HG02840 (cell line): Measurements from ENCODE around the gene ATXN2.

ENCODE experiments used
- ATAC-seq: cut with Tn5 transposase; IDR thresholded peaks from one replicate; pipeline ENCODE4 v1.9.1; 2021; ENCODE audit warnings: mild to moderate bottlenecking, moderate library complexity, moderate number of reproducible peaks; ENCODE audit not compliant: unreplicated experiment, low FRiP score

Gene ATXN2

DNA sequence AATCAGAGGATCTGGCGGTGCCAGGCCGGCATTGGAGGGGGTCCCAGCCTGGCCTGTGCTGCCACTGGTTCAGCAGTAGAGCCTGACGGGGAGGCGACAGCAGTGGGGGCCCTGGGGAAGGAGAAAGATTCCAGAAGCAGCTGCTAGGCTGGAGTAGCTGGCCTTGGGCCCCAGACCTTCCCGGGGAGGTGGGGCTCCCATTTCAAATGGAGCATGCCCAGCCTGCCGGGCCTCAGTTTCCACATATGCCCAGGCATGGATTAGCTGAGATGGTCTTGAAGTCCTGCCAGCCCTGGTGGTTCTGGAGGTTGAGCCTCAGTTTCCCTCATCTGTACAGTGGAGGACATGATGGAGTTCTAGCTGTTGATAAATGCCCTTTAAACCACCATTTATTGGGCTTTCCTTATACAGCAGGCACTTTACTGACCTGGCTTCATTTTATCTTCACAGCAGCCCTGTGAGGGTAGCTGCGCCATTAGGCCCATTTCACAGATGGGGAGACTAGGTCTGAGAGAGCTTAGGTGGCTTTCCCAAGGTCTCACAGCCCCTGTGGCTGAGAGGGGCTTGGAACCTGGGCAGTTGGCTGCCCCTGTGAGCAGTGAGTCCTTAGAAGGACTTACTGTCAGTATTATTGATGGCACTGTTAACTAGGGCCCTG lies 171.6 kb downstream of the ATXN2 start:
- ATAC-seq = no peak

DNA sequence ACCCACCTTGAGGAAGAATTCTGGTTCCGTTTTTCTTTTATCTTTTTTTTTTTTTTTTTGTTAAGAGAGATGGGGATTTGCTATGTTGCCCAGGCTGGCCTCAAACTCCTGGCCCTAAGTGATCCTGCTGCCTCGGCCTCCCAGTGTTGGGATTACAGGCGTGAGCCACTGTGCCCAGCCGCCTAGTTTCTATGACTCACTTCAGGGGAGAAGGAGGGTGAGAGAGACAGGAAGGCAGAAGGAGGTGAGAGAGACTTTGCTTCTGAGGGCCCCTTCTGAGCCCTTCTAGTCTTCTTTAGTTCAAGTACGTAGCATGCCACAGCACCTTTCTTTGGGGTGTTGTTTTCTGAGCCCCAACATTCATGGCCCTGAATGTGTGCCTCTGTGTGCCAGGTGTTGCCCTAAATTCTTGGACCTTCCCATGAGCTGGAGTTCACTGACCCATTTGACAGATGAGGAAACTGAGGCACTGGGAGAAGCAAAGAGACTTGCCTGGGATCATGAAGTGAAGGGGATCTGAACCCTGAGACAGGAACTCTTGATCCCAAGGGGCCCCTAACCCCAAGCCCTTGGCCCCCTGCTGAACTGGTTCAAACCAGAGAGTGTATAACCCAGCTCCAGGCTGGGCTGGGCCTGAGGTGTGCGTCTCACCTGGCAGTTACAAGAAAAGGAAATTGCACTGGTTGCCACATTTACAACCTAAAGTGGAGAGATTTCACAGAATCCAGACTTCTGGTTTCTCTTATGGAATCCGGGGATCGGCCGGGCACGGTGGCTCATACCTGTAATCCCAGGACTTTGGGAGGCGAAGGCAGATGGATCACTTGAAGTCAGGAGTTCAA lies 172.6 kb downstream of the ATXN2 start:
- ATAC-seq = no peak

DNA sequence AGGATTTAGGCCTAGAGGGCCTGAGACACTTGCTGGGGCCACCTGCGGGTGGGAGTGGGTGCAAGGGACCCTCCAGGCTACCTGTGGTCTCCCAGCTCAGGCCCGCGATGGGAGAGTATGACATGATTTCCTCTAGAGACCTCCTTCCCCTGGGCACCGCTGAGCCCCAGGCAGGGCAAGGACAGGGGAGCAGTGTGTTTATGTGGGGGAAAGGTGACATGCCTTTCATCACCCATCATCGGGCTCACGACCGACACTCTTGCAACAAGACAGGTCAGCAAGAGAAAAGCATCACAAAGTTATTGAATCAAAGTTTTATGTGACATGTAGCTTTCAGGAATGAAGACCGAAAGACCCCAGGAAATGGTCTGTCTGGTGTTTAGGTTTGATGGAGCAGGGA lies 173.5 kb downstream of the ATXN2 start:
- ATAC-seq = no peak

DNA sequence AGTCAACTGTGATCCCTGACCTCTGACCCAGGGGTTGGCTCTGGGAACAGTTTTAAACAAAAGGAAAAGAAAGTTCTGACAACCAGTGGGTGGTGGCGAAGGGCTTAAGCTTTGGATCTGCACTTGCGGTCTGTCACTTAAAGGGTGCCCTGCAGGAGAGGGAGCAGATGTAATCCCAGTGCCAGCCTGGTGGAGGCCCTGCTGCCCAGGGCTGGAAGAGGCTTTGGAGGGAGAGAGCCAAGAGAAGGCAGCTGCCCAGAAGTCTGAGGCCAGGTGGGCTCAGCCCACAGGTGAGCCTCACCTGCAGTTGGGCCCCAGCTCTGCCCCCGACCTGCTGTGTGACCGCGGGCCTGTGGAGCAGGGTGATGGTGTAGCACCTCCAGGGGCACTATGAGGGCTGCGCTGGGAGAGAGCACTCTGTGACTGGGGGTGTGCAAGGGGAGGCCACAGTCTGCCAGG lies 174.3 kb downstream of the ATXN2 start:
- no peak for ATAC-seq

DNA sequence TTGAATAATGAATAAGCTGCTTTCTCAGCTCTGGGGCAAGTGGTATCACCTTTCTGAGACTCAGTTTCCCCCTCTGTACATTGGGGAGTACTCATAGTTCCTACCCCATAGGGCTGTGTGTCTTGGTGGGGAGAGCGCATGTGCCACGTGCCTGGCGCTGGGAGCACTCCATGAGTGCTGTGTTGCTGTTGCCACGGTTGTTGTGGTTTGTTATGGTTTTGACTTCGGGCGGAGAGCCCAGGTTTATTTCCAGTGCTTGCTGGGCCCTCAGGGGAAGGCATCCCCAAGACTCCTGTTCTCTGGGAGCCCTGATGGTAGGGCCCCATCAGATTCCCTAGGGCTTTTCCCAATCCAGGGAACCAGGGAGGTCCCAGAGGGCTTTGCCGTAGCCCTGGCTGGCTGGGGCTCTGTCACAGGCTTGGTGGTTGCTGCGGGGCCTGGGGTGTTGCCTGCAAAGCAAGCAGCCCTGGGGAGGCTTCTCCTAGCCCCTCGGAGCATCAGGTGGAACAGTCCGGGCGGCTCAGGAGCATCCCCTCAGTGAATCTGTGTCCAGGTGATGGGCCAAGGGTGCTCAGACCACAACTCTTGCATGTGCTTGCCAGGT lies 174.8 kb downstream of the ATXN2 start:
- ATAC-seq = no peak

DNA sequence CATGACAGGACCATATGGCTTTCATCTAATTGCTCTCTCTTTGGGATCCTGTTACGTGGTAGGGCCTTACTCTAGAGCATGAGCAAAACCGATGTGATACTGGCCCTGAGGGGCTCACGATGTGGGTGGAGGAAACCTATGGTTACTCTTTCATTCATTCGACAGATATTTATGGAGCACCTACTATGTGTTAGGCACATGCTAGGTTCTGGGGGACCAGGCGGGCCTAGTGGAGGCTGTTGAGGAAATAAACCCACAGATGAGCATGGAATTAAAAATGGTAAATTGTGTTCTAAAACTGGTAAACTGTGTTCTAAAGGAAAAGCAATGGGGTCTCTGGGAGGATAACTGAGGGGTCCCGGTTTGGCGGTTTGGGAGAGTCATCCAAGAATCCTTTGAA lies 178.6 kb downstream of the ATXN2 start:
- ATAC-seq = no peak

DNA sequence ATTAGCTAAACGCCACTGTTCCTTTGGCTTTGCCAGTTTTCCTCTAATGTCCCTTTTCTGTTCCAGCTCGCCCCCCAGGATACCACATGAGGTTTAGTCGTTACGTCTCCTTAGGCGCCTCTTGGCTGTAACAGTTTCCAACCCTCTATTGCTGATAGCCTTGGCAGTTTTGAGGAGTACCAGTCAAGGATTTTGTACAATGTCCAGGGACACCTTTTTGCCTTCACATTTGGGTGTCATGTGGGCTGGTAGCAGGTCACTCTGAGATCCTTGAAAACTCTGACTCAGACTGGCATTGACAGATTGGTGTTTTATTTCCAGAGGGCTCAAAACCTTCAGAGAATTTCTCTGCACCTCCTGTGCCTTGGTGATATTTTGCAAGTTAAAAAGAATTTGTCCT lies 179.3 kb downstream of the ATXN2 start:
- no peak for ATAC-seq

DNA sequence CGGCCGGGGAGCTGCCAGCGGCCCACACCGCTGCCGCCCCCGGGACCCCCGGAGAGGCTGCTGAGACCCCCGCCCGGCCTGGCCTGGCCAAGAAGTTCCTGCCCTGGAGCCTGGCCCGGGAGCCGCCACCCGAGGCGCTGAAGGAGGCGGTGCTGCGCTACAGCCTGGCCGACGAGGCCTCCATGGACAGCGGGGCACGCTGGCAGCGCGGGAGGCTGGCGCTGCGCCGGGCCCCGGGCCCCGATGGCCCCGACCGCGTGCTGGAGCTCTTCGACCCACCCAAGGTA lies 180.6 kb downstream of the ATXN2 start:
- ATAC-seq = no peak

DNA sequence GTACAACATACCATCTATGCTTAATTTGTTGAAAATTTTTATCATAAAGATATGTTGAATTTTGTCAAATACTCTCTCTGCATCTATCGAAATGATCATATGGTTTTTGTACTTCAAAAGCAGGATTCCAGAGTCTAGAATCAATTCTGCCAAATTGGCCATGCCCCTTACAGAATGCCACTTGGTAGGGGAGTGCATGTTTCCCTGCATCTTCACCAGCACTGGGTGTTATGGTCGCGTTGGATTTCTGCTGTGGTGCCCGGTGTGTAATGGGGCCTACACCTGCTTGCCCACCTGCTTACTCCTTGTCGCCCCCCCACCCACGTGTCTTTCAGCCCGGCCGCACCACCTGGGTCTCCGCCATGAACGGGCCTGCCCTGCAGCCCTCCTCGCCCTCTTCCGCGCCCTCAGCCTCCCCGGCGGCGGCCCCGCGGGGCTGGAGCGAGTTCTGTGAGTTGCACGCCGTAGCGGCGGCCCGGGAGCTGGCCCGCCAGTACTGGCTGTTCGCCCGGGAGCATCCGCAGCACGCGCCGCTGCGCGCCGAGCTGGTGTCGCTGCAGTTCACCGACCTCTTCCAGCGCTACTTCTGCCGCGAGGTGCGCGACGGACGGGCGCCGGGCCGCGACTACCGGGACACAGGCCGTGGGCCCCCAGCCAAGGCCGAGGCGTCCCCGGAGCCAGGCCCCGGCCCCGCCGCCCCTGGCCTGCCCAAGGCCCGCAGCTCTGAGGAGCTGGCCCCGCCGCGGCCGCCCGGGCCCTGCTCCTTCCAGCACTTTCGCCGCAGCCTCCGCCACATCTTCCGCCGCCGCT lies 181.1 kb downstream of the ATXN2 start:
- no peak for ATAC-seq

DNA sequence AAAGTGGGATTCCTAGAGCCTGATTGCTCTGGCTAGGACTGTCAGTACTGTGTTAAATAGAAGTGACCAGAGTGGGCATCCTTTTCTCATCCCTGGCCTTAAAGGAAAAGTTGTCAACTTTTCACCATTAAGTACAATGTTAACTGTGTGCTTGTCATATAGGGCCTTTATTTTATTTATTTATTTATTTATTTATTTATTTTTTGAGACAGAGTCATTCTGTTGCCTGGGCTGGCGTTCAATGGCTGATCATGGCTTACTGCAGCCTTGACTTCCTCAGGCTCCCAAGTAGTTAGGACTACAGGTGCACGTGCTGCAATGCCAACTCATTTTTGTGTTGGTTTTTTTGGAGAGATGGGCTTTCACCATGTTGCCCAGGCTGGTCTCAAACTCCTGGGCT lies 181.8 kb downstream of the ATXN2 start:
- ATAC-seq = no peak

DNA sequence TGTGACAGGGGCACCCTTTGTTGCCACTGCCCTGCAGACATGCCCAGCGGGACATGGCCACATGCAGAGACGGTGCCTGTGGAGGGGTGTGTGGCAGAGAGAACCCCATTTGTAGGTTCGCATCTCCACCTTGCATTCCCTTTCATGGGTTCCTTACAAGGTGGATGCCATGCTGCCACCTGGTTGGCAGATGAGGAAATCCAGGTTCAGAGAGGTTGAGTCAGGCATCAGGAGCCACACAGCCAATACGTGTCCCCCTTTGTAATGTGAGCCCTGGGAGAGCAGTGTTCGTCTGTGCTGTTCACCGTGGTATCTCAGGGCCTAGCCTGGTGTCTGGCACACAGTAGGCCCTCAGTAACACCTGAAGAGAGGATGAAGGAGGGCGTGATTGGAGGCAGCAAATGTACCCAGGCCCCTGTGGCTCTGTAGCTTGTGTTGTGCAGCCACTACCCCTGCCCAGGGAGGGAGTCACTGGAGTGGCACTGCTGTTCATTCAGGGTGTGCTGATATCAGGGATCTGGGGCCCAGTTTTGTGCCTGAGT lies 184.3 kb downstream of the ATXN2 start:
- no peak for ATAC-seq

DNA sequence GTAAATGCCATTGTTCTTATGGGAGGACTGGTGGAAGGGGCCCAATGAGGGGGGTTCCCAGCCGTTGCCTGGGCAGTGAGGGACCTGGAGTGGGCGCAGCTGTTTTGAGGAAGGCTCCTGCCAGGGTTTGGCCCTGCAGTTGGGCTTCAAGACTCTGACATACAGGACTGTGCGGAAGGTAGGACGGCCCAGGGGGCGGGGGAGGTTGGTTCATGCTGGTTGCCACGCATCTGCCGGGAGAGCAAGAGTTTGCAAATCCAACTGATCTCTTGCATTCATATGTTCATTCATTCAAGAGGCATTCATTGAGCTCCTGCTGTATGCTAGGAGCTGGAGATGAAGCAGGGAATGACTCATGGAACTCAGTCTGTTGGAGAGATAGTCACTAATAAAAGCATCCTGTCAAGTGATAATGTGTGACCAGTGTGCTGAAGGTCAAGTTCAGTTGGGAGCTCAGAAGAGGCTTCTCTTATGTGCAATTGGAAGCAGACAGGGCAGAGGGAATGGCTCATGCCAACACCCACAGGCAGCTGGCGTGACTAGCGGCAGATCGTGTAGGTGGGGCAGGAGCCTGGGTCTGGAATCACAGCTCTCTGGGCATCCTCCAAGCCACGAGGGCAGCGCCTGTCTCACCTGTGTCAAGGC lies 185.6 kb downstream of the ATXN2 start:
- no peak for ATAC-seq

DNA sequence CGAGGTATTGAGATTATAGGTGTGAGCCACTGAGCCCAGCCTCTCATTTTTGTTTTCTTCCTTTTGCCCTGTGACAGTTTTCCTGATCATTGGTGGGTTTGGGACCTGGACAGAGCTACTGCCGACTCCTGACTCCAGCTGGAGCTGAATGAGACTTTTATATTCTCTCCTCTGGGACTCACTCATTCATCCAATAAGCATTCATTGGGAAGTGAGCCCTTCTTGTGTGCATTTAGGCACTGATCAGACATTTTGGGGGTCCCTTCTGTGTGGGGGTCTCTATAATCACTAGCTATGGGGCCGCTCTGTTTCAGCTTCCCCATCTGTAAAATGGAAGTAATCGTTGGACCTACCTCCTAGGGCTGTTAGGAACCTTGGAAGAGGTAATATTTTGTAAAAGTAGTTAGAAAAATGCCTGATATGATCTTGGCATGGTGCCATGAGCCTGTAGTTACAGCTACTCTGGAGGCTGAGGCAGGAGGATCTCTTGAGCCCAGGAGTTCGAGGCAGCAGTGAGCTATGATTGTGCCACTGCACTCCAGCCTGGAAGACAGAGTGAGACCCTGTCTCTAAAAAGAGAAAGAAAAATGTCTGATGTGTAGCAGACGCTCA lies 186.2 kb downstream of the ATXN2 start:
- ATAC-seq = no peak

DNA sequence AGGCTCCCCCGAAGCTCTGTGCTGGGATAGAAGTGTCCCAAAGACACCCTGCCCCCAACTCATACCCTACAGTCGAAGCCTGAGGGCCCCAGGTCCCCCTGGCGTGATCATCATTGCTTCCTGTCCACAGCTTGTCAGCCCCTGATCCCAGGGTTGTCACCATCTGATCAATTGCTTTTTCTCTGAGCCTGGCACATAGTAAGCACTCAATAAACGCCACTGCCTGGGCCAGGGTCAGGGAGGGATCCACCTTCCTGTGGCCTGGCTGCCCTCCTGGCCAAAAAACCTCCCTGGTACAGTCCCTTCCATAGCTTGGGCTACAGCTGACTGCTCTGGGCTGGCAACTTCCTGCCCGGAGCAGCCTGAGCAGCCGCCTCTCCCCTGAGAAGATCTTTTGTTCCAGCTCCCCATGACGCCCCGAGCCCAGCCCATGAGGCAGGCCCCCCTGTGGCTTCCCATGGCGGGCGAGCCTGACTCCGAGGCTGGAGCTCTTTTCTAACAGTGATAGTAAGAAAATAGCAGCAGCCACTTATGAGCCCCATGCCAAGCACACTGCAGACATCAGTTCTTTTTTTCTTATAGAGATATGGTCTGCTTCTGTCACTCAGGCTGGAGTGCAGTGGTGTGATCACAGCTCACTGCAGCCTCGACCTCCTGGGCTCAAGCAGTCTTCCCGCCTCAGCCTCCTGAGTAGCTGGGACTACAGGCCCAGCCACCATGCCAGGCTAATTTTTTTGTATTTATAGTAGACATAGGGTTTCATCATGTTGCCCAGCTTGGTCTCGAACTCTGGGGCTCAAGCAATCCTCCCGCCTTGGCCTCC lies 186.9 kb downstream of the ATXN2 start:
- ATAC-seq = no peak

DNA sequence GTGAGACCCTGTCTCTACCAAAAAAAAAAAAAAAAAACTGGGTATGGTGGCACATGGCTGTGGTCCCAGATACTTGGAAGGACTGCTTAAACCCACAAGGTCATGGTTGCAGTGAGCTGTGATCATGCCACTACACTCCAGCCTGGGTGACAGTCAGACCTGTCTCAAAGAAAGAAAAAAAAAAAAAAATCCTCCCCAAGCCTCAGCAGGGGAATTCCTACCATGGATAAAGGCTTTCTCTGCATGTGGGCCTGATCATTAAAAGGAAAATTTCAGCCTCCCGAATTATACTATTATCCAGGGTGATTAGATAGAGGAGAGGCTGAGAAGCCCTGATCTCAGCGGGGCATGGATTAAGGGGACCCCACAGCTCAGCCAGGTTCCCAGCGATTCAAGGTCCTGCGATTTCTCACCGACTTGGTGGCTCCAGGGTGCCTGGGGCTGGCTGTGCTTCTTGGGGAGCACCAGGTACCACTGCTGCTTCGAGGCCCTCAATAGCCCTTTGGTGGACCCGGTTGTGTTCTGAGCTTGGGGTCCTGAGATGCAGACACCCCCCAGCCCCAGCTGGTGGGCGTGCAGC lies 187.8 kb downstream of the ATXN2 start:
- no peak for ATAC-seq

DNA sequence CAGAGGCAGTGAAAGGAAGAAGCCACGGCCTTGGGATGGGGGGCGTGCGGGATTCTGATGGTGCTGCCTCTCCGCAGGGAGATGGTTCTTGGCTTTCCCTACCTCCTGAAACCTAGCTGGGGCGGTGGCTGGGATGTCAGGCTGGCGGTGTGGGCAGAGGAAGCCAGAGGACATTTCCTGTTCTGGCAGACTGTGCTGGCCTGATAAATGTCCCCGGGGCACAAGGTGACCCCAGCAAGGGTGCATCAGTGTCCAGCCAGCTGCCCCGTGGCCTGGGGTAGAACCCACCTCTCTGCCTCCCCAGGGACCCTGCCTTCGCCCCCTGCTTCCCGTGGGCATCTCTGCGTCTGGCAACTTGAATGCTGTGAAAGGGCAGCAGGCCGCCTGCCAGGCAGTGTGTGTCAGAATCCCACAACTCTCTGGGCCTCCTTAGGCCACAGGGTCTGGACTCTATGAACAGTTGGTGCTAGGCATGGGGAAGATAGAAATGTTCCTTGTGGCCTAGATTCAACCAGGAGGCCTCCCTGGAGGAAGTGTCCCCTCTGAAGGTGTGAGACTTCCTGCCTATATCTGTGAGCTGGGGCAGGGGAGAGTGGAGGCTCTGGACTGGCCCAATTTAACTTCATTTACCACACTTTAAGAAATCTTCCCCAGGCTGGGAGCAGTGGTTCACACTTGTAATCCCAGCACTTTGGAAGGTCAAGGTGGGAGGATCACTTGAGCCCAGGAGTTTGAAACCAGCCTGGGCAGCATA lies 188.5 kb downstream of the ATXN2 start:
- ATAC-seq = no peak

DNA sequence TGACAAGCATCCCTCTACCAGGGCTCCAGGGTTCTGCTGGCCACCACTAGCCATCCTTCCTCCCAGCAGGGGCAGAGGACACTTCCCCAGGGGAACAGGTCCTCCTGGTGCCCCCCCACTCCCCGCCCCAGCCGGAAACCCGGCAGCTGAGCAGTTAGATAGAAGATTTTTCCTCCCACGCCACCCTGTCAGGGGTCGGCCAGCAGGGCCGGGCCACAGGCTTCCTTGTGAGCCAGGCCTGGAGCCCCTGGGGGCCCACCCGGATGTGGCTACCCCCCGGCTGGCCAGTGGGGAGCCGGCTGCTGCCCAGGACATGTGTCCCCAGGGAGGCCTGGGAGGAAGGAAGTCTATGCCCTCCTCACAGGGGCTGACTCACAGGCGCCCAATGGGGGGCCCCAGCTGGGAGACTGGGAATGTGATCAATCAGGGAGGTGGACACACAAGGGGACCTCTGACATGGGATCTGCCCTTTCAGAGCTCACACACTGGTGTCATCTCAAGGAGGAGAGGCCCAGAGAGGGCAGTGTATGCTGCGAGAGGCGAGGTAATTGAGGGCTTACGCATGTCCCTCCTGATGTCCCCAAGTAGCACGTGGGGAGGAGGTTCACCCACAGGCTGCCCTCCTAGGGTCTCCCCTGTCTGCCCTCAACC lies 189.2 kb downstream of the ATXN2 start:
- no peak for ATAC-seq
